GM12875 (cell line): ENCODE measurements around the gene CDCA5.
A peak's percentile ranks its signal among the peaks of the same experiment; 100 is the strongest.

Experiments
- H3K4me3 ChIP-seq: one replicate; pipeline ENCODE4 v1.5.1; 2011; ENCODE audit warnings: low read depth, low read length, control low read depth
- TF ChIP-seq, protein P1 (sequence below): IDR thresholded peaks from 2 replicates; pipeline ENCODE4 v1.5.1; 2011; ENCODE audit warnings: low read depth, mild to moderate bottlenecking, control low read depth, inconsistent platforms, low read length, moderate library complexity, borderline replicate concordance; ENCODE audit not compliant: insufficient read depth

CDCA5 gene

DNA sequence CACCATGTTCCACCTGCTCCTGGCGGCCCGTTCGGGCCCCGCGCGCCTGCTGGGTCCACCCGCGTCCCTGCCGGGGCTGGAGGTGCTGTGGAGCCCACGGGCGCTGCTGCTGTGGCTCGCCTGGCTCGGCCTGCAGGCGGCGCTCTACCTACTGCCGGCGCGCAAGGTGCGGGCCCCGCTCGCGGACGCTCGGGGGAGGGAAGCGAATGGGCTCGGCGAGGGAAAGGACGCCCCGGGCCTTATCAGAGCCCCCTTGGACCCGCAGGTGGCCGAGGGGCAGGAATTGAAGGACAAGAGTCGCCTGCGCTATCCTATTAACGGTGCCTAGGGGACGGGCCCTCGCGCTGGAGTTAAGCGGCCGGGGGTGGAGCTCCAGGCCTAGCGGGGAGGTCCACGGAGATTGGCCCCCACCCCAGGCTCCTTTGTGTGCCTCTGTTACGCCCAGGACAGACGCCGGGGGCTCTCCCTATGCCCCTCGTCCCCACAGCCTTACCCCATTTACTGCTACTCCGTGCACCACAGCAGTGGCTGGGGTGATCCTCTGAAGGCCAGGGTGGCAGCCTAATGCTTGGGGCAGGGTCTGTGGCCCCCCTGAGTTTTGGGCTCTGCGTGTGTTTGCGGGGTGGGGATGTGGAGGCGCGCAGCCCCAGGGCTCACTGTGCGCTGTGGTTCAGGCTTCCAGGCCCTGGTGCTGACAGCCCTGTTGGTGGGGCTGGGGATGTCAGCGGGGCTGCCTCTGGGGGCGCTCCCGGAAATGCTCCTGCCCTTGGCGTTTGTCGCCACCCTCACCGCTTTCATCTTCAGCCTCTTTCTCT, 28.9 kb upstream of the CDCA5 start:
- H3K4me3 ChIP-seq: peak overlapping the region; percentile 70
- TF ChIP-seq, protein P1, sequence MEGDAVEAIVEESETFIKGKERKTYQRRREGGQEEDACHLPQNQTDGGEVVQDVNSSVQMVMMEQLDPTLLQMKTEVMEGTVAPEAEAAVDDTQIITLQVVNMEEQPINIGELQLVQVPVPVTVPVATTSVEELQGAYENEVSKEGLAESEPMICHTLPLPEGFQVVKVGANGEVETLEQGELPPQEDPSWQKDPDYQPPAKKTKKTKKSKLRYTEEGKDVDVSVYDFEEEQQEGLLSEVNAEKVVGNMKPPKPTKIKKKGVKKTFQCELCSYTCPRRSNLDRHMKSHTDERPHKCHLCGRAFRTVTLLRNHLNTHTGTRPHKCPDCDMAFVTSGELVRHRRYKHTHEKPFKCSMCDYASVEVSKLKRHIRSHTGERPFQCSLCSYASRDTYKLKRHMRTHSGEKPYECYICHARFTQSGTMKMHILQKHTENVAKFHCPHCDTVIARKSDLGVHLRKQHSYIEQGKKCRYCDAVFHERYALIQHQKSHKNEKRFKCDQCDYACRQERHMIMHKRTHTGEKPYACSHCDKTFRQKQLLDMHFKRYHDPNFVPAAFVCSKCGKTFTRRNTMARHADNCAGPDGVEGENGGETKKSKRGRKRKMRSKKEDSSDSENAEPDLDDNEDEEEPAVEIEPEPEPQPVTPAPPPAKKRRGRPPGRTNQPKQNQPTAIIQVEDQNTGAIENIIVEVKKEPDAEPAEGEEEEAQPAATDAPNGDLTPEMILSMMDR: peak; percentile 98

DNA sequence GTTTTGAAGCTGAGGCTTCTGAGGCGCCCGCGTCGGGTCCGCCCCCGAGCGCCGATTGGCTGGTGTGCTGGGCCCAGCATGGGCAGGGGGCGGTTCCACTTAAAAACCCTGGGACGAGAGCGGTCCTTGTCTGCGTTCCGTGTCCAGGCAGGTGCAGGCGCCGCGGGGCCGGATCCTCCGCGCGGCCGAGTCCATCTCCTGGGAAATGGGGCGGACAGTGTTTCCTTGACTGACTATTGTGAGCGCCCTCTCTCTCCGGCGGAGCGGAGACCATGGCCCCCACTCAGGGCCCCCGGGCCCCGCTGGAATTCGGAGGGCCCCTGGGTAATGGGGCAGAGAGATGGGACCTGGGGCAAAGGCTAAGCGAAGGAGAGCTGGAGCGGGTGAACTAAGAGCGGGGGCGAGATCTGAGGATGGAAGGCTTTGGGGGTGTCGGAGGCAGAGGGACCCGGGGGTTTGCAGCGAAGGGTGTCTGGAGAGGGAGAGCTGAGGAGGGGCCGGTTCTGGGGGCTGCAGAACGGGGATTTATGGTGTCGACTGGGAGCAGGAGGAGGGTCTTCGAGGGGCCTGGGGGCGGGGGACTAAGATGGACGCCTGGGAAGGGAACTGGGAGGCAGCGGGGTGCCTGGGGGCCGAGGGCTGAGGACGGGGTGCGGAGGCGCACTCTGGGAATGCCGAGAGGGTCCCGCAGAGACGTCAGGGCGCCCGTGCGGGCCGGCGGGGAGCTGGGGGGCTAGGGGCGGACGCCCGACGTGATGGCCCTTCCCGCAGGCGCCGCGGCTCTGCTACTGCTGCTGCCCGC, 28.1 kb upstream of the CDCA5 start, which contains the start of gene TM7SF2:
Gene TM7SF2 (plus strand): TSS at position 129 of the 802 bp plus-strand sequence. CDS start 144 bp downstream, at position 273.
- TF ChIP-seq, protein P1: no peak
- H3K4me3 ChIP-seq: peak within 1 kb of the TSS; percentile 70

DNA sequence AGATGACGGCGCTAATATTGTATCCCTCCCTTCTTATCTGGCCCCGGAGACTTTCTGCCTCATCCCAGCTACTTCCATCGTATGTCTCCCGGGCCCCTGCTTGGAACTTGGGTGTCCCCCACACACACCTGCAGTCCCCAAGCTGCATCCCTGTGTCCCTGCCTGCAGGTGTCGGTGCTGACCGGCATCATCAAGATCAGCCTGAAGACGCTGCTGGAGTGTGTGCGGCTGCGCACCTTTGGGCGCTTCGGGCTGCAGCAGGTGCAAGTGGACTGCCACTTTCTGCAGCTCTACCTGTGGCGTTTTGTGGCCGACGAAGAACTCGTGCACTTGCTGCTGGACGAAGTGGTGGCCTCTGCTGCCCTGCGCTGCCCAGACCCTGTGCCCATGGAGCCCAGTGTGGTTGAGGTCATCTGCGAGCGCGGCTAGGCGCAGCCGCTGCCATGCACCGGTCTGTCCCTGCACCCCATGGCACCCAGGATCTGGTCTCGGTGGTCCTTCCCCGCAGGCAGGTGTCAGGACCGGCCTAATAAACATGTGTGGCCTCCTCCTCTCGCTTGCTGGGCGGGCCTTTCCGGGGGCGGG, 27.4 kb upstream of the CDCA5 start:
- no peak overlapping the region for H3K4me3 ChIP-seq
- TF ChIP-seq, protein P1: no peak

DNA sequence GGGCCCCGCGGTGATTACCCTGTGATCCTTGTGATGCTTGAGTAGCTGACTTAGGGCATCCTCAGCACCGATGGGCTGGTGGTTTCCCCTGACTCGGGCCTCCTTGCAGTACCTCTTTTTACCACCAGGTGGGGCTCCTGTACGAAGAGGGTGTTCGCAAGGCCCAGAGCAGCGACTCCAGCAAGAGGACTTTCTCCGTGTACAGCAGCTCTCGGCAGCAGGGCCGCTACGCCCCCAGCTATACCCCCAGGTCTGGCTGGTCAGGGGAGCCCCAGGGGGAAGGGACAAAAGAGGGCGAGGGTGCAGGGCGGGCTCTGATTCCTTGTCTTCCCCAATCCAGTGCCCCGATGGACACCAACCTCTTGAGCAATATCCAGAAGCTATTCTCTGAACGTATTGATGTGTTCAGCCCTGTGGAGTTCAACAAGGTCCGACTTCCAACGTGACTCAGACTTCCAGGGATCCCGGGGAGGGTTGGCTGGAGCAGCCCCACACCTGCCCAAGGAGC, 26.6 kb upstream of the CDCA5 start:
- TF ChIP-seq, protein P1: peak; percentile 97
- no peak overlapping the region for H3K4me3 ChIP-seq

DNA sequence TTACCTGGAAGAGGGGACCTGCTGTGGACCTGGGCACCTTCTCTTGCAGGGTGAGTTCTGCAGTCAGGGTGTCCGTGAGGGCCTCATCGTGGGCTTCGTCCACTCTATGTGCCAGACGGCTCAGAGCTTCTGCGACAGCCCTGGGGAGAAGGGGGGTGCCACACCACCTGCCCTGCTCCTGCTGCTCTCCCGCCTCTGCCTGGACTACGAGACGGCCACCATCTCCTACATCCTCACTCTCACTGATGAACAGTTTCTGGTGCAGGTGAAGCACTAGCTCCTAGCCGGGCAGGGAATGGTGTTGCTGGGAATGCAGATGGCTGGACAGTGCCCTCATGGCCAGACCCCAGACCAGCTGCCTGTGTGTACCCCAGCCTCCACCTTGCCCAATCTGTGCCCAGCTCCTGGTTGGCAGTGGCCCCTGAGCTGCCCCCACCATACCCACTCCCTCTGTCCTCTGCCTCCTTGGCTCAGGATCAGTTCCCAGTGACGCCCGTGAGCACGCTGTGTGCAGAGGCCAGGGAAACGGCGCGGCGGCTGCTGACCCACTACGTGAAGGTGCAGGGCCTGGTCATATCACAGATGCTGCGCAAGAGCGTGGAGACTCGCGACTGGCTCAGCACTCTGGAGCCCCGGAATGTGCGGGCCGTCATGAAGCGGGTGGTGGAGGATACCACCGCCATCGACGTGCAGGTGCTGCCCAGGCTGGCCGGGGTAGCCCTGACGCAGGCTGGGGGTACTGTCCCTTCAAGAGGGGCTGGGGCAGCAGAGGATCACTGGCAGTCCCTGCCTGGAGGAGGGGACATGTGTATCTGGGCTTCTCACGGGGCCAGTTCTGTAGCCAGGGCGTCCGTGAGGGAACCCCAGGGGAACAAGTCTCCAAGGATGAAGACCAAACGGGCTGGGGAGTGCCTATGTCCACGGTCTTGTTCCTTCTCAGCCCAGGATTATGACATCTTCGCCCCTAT, 25.7 kb upstream of the CDCA5 start:
- H3K4me3 ChIP-seq: no peak overlapping the region
- TF ChIP-seq, protein P1: no peak

DNA sequence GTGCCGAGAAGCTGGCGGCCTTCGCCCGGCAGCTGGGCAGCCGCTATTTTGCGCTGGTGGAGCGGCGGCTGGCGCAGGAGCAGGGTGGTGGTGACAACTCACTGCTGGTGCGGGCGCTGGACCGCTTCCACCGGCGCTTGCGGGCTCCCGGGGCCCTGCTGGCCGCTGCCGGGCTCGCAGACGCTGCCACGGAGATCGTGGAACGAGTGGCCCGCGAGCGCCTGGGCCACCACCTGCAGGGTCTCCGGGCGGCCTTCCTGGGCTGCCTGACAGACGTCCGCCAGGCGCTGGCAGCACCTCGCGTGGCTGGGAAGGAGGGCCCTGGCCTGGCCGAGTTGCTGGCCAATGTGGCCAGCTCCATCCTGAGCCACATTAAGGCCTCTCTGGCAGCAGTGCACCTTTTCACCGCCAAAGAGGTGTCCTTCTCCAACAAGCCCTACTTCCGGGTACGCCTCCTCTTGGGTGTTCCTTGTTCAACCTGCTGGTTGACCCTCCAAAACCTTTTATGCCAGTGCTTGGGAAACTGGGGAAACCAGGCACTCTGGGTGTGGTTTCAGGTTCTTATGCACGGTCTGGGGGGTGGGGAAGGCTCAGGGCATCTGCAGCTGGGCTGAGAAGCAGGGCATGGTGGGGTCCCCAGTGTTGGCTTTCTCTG, 24.8 kb upstream of the CDCA5 start:
- no peak overlapping the region for H3K4me3 ChIP-seq
- TF ChIP-seq, protein P1: no peak
